ENCODE data around the gene LSM7. TPM values are rescaled to one million over a fixed set of nuclear protein-coding genes. Genes with fewer than 3 reads are reported as not detected.
A peak's percentile ranks its signal among the peaks of the same experiment; 100 is the strongest.

Gene LSM7
- total and polyA plus RNA-seq, 9 of the 15 experiments (the other 6 are each of a cell fraction or from before 2014, with no cell fraction given), result 40.5 to 690 (median 265) TPM

- no peak for TF ChIP-seq NFIC (IDR thresholded peaks at IDR 0.05)
Measured at GRCh38 chr19:2374808-2375207, 46.4 kb upstream of the LSM7 start (continued).

- H3K27me3 ChIP-seq (ENCODE audit: control insufficient read depth in 2 of 2, insufficient read depth in 2 of 2, low read length in 2 of 2), result no peaks in the 10 kb centered on the region
- H3K36me3 ChIP-seq (ENCODE audit: control insufficient read depth, insufficient read depth, low read length), result no peaks in the 10 kb centered on the region
- no peak for ATAC-seq
- peak; percentile 23 for FAIRE-seq
- H2AFZ ChIP-seq (ENCODE audit: low read depth, low read length), result peak overlapping the region; percentile 56
- POLR2A ChIA-PET, result interaction anchor here (0.6 to 1.2 kb wide), 2 partner anchors 193 to 419 kb away, joined by 3 read pairs; no protein-coding TSS in a partner anchor
- no TSS peak for BruUV-seq (replicated peaks)
- H4K20me1 ChIP-seq (replicated peaks; ENCODE audit: control insufficient read depth, insufficient read depth, low read length), result no peaks in the 10 kb centered on the region
- H3K27ac ChIP-seq (ENCODE audit: extremely low read depth, low read depth, low read length), result peak overlapping the region; percentile 8; the same call in 1 of the 3 replicates
- H3K79me2 ChIP-seq (ENCODE audit: control insufficient read depth, insufficient read depth, low read length), result no peaks in the 10 kb centered on the region
- WGBS (ENCODE audit: insufficient coverage, low coverage, missing lambda C conversion rate), result 45% methylated on average over 11 of the region's 11 CpGs
- TF ChIP-seq SREBF1 (IDR thresholded peaks at IDR 0.05; ENCODE audit: borderline replicate concordance, low read depth, low read length) (no peak), ILK (tag; IDR thresholded peaks at IDR 0.05; ENCODE audit: borderline replicate concordance, low read depth) (no peak), NCOR1 (IDR thresholded peaks at IDR 0.05) (no peak), GATAD2B (IDR thresholded peaks at IDR 0.05; ENCODE audit: borderline replicate concordance) (no peak), NFE2 (IDR thresholded peaks at IDR 0.05; ENCODE audit: low read depth) (no peak), NR1H2 (CRISPR knock-in tag; IDR thresholded peaks at IDR 0.05) (no peak), CBFA2T3 (IDR thresholded peaks at IDR 0.05) (0 out of 2 replicates have a peak, but pooled peaks have one; percentile 5), ESRRA (IDR thresholded peaks at IDR 0.05; ENCODE audit: borderline replicate concordance, low read depth) (peak; percentile 68), PPARD (CRISPR knock-in tag; IDR thresholded peaks at IDR 0.05) (no peak), KLF1 (tag; IDR thresholded peaks at IDR 0.05) (no peak), ZBTB5 (IDR thresholded peaks at IDR 0.05) (no peak), MYC (IDR thresholded peaks at IDR 0.05; ENCODE audit: low read depth, low read length) (no peak), MYC (CRISPR knock-in tag; IDR thresholded peaks at IDR 0.05; ENCODE audit: borderline replicate concordance, low read depth) (no peak), NFXL1 (CRISPR knock-in tag; IDR thresholded peaks at IDR 0.05) (no peak), POLR2AphosphoS2 (IDR thresholded peaks at IDR 0.05; ENCODE audit: low read length) (no peak), BHLHE40 (IDR thresholded peaks at IDR 0.05; ENCODE audit: low read length) (no peak)
- TF ChIP-seq, protein P1, sequence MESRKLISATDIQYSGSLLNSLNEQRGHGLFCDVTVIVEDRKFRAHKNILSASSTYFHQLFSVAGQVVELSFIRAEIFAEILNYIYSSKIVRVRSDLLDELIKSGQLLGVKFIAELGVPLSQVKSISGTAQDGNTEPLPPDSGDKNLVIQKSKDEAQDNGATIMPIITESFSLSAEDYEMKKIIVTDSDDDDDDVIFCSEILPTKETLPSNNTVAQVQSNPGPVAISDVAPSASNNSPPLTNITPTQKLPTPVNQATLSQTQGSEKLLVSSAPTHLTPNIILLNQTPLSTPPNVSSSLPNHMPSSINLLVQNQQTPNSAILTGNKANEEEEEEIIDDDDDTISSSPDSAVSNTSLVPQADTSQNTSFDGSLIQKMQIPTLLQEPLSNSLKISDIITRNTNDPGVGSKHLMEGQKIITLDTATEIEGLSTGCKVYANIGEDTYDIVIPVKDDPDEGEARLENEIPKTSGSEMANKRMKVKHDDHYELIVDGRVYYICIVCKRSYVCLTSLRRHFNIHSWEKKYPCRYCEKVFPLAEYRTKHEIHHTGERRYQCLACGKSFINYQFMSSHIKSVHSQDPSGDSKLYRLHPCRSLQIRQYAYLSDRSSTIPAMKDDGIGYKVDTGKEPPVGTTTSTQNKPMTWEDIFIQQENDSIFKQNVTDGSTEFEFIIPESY (CRISPR knock-in tag; IDR thresholded peaks at IDR 0.05), result no peak
- in situ Hi-C loops (cut with MboI) (no loop called here), intact Hi-C loops (cut with micrococcal nuclease) (no loop called here)
- no peaks in the 10 kb centered on the region for H3K9me1 ChIP-seq (ENCODE audit: control insufficient read depth, insufficient read depth, low read length)
- H3K9me3 ChIP-seq (replicated peaks; ENCODE audit: control insufficient read depth, insufficient read depth, low read depth, low read length), result peaks cover 4% of the 10 kb centered on the region; the same call in 1 of the 2 replicates
- H3K4me3 ChIP-seq, result no peak overlapping the region
- CTCF ChIA-PET (ENCODE audit: low intra/inter-chr PET ratio), result no interaction called here
- H3K4me1 ChIP-seq (replicated peaks in 1 of 2; ENCODE audit: control insufficient read depth in 2 of 2, insufficient read depth in 2 of 2, low read length in 2 of 2), result peaks cover 6 to 15% of the 10 kb centered on the region in 2 experiments
- no peak overlapping the region for H3K9ac ChIP-seq (ENCODE audit: insufficient read depth in 1 of 2, low read depth in 2 of 2, low read length in 2 of 2)
- DNase-seq (ENCODE audit: extremely low read depth in 1 of 4, low spot score in 3 of 4), result peak in 1 of 4 experiments; percentile 9
- no peak overlapping the region for H3K4me2 ChIP-seq (ENCODE audit: insufficient read depth, low read length)
Measured at GRCh38 chr19:2372076-2372612, 43.8 kb upstream of the LSM7 start.

Data from K562 (cell line).